Suprapubic skin (tissue), 4 donors: ENCODE measurements around the gene MN1.

Experiments used
- POLR2A ChIP-seq, 2 donors: fragments of 450-650 bp; IDR thresholded peaks; one replicate each; pipeline ENCODE4 v1.6.1; 2017; ENCODE audit warnings: antibody characterized with exemption in 2 of 2, mild to moderate bottlenecking in 2 of 2, moderate library complexity in 2 of 2
- POLR2AphosphoS5 ChIP-seq, 3 donors: sonication (generic); formaldehyde crosslinking; IDR thresholded peaks; one replicate each; pipeline ENCODE4 v1.6.1; 2017; ENCODE audit warnings: antibody characterized with exemption in 3 of 3
- TF ChIP-seq, protein P1 (sequence below), 2 donors: fragments of 200-600 bp in 1 of 2; fragments of 450-650 bp in 1 of 2; sonication (generic) in 1 of 2; IDR thresholded peaks; one replicate each; pipeline ENCODE4 v1.5.1; 2016 to 2019; ENCODE audit warnings: antibody characterized with exemption in 2 of 2, mild to moderate bottlenecking in 1 of 2, moderate library complexity in 1 of 2

DNA sequence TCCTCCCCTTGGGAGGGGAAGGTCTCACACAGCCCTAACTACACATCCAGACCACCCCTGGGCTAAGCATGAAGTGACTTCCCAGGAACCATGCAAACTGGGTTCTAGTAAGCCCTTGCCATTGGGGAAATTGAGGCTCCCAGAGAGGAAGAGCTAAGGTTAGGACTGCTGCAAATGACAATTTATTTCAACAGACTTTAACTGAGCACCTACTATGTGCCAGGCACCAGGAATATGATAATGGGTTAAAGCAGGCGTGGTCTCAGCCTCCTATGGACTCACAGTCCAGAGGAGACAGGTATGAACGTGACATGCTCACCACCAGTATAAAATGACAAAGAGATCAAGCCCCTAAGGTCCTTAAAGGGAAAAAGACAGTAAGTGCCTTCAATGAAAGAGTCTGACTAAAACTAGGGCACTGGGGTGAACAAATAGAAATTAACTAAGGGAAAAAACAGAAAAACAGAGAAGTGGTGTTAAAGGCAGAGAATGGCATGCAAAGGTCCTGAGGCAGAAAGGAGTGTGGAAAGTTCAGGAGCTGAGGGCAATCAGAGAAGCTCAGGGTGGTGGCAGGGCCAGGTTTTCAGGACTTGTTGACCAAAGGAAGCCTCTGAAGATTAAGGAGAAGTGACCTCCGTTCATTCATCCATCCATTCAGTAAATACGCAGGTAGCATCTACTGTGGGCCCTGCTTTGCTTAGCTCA, 14.4 kb upstream of the MN1 start:
- TF ChIP-seq, protein P1, sequence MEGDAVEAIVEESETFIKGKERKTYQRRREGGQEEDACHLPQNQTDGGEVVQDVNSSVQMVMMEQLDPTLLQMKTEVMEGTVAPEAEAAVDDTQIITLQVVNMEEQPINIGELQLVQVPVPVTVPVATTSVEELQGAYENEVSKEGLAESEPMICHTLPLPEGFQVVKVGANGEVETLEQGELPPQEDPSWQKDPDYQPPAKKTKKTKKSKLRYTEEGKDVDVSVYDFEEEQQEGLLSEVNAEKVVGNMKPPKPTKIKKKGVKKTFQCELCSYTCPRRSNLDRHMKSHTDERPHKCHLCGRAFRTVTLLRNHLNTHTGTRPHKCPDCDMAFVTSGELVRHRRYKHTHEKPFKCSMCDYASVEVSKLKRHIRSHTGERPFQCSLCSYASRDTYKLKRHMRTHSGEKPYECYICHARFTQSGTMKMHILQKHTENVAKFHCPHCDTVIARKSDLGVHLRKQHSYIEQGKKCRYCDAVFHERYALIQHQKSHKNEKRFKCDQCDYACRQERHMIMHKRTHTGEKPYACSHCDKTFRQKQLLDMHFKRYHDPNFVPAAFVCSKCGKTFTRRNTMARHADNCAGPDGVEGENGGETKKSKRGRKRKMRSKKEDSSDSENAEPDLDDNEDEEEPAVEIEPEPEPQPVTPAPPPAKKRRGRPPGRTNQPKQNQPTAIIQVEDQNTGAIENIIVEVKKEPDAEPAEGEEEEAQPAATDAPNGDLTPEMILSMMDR (IDR thresholded peaks at IDR 0.05) = no peak
- no peak for TF ChIP-seq POLR2AphosphoS5 (IDR thresholded peaks at IDR 0.05)
- no peak for TF ChIP-seq POLR2A (IDR thresholded peaks at IDR 0.05)
